OCI-LY1 (cell line): ENCODE measurements around the gene TRAF6.

Experiments used
- H2AFZ ChIP-seq: fragments of 200-600 bp; sonication (generic), shearing (Covaris generic); 2 replicates; pipeline ENCODE4 v1.6.0; 2014; ENCODE audit warnings: antibody characterized with exemption, mild to moderate bottlenecking, low read length
- H3F3A ChIP-seq: fragments of 200-600 bp; sonication (generic), shearing (Covaris generic); 2 replicates; pipeline ENCODE4 v1.6.0; 2014; ENCODE audit warnings: mild to moderate bottlenecking, antibody characterized with exemption, low read length, moderate library complexity; ENCODE audit not compliant: insufficient read depth
- H3K27ac ChIP-seq: fragments of 200-600 bp; sonication (generic); 2 replicates; pipeline ENCODE4 v1.5.1; 2014; ENCODE audit warnings: low read length, mixed run types, mild to moderate bottlenecking, low read depth; ENCODE audit not compliant: poor library complexity, severe bottlenecking
- H3K27me3 ChIP-seq: fragments of 200-600 bp; sonication (generic); 2 replicates; pipeline ENCODE4 v1.6.0; 2014; ENCODE audit warnings: antibody characterized with exemption, mild to moderate bottlenecking, low read length, moderate library complexity; ENCODE audit not compliant: insufficient read depth
- H3K36me3 ChIP-seq: fragments of 200-600 bp; sonication (generic); 2 replicates; pipeline ENCODE4 v1.6.1; 2014; ENCODE audit warnings: mild to moderate bottlenecking, antibody characterized with exemption, low read length, moderate library complexity, mixed read lengths; ENCODE audit not compliant: insufficient read depth
- H3K4me1 ChIP-seq: fragments of 200-600 bp; sonication (generic); 2 replicates; pipeline ENCODE4 v1.5.1; 2014; ENCODE audit warnings: mild to moderate bottlenecking, low read length, moderate library complexity; ENCODE audit not compliant: insufficient read depth, severe bottlenecking
- H3K4me2 ChIP-seq: fragments of 200-600 bp; sonication (generic), shearing (Covaris generic); 2 replicates; pipeline ENCODE4 v1.6.1; 2014; ENCODE audit warnings: low read length
- H3K4me3 ChIP-seq: fragments of 200-600 bp; sonication (generic); 2 replicates; pipeline ENCODE4 v1.5.1; 2014; ENCODE audit warnings: low read length, low read depth, mild to moderate bottlenecking, mixed read lengths; ENCODE audit not compliant: poor library complexity, severe bottlenecking
- H3K79me2 ChIP-seq: fragments of 200-600 bp; shearing (Covaris generic); 2 replicates; pipeline ENCODE4 v1.6.1; 2016; ENCODE audit warnings: mixed run types, low read length, mixed read lengths; ENCODE audit not compliant: insufficient read depth
- H3K9ac ChIP-seq: fragments of 200-600 bp; sonication (generic), shearing (Covaris generic); 2 replicates; pipeline ENCODE4 v1.6.1; 2014; ENCODE audit warnings: mild to moderate bottlenecking, low read length, mixed read lengths
- H3K9me2 ChIP-seq: fragments of 200-600 bp; sonication (generic), shearing (Covaris generic); 2 replicates; pipeline ENCODE4 v1.6.1; 2014; ENCODE audit warnings: low read depth, mild to moderate bottlenecking, low read length, mixed read lengths
- H3K9me3 ChIP-seq: fragments of 200-600 bp; shearing (Covaris generic); 2 replicates; pipeline ENCODE4 v1.6.1; 2014; ENCODE audit warnings: low read length, mixed read lengths
- H4K20me1 ChIP-seq: fragments of 200-600 bp; sonication (generic), shearing (Covaris generic); 2 replicates; pipeline ENCODE4 v1.6.0; 2016; ENCODE audit warnings: mild to moderate bottlenecking, low read length; ENCODE audit not compliant: insufficient read depth
- EZH2 ChIP-seq: fragments of 200-600 bp; sonication (generic), shearing (Covaris generic); IDR thresholded peaks from 2 replicates; pipeline ENCODE4 v1.8.0; 2017; ENCODE audit warnings: borderline replicate concordance, mixed run types, mild to moderate bottlenecking, antibody characterized with exemption, low read length, moderate library complexity, mixed read lengths
- TF ChIP-seq, protein P1 (sequence below): fragments of 200-600 bp; sonication (generic), shearing (Covaris generic); IDR thresholded peaks from 2 replicates; pipeline ENCODE4 v1.5.1; 2017; ENCODE audit warnings: mild to moderate bottlenecking, antibody characterized with exemption, low read length, moderate library complexity, mixed read lengths

The TRAF6 gene

DNA sequence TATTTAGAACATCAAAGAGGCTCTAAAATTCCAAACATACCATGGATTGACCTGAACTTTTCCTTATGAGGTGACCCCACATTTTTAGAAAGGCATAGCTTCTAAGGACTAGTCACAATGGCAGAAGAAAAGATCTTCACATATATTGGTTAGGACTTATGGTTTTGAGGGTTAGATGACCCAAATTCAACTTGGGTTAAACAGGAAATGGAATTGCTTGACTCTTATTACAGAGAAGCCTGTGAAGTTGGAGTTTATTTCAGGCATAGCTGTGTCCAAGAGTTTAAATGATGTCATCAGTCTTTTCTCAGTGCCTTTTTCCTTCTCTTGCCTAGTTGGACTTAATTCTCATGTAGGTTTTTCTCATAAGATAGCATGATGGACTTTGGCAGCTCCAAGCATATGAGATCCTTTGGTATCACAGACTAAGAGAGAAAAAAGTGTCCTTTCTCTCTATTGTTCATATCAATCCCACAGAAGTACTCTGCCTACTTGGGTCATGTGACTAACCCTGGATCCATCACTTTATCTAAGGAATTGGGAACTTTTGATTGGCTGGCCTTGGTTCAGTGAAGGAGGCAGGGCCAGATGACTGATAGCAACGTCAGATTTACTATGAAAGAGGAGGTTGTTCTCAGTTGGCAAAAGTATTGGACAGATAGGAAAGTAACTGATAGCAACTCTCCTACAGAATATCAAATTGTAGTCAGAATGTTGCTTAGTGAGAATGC lies 40.5 kb upstream of the TRAF6 start:
- Histone ChIP-seq H3F3A (no peaks in the 10 kb centered on the region), H3K4me2 (no peak overlapping the region)

DNA sequence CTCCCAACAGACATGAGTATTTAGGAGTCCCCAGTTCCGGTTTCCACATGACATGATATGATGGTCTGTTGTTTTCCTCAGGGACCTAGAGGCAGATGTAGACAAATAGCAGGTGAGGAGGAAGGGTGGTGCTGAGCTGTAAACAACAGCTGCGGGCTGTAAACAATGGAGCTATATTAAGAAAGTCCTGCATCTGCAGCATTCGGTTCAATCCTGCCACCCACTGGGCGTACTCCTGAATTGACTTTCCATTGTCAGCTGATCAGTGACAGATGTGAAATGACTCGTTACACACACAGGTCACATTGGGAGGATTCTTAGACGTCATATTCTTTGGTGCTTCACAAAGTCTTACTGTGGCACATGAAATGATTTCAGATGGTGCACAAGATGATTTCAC lies 30.9 kb upstream of the TRAF6 start:
- Histone ChIP-seq H3K9me2 (no peaks in the 10 kb centered on the region), H3K9ac (no peak overlapping the region), H4K20me1 (no peaks in the 10 kb centered on the region), H3F3A (no peaks in the 10 kb centered on the region), H3K27ac (no peak overlapping the region), H3K36me3 (no peaks in the 10 kb centered on the region), H2AFZ (no peak overlapping the region), H3K4me2 (no peak overlapping the region), H3K4me1 (peaks cover 7% of the 10 kb centered on the region), H3K9me3 (no peaks in the 10 kb centered on the region), H3K79me2 (no peaks in the 10 kb centered on the region), H3K4me3 (no peak overlapping the region), H3K27me3 (no peaks in the 10 kb centered on the region)
- TF ChIP-seq, protein P1, sequence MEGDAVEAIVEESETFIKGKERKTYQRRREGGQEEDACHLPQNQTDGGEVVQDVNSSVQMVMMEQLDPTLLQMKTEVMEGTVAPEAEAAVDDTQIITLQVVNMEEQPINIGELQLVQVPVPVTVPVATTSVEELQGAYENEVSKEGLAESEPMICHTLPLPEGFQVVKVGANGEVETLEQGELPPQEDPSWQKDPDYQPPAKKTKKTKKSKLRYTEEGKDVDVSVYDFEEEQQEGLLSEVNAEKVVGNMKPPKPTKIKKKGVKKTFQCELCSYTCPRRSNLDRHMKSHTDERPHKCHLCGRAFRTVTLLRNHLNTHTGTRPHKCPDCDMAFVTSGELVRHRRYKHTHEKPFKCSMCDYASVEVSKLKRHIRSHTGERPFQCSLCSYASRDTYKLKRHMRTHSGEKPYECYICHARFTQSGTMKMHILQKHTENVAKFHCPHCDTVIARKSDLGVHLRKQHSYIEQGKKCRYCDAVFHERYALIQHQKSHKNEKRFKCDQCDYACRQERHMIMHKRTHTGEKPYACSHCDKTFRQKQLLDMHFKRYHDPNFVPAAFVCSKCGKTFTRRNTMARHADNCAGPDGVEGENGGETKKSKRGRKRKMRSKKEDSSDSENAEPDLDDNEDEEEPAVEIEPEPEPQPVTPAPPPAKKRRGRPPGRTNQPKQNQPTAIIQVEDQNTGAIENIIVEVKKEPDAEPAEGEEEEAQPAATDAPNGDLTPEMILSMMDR = peak; percentile 47
- TF ChIP-seq EZH2 = no peak

More for the DNA sequence above, 40.5 kb upstream of the TRAF6 start:
- Histone ChIP-seq H3K9me3 (no peaks in the 10 kb centered on the region), H3K27ac (no peak overlapping the region), H3K79me2 (no peaks in the 10 kb centered on the region), H2AFZ (no peak overlapping the region), H3K27me3 (no peaks in the 10 kb centered on the region), H3K4me3 (no peak overlapping the region), H3K36me3 (no peaks in the 10 kb centered on the region), H3K9me2 (no peaks in the 10 kb centered on the region), H4K20me1 (no peaks in the 10 kb centered on the region), H3K9ac (no peak overlapping the region), H3K4me1 (no peaks in the 10 kb centered on the region)
- no peak for TF ChIP-seq EZH2
- TF ChIP-seq, protein P1 = no peak

GRCh38 chr11:36534276-36534840 lies 24.3 kb upstream of the TRAF6 start:
- H3K79me2 ChIP-seq = no peaks in the 10 kb centered on the region
- H3K4me3 ChIP-seq = no peak overlapping the region
- no peak overlapping the region for H3K4me2 ChIP-seq
- H3K4me1 ChIP-seq = no peaks in the 10 kb centered on the region
- no peaks in the 10 kb centered on the region for H3K36me3 ChIP-seq
- no peak for TF ChIP-seq EZH2
- TF ChIP-seq, protein P1 = no peak
- no peak overlapping the region for H3K27ac ChIP-seq
- H3F3A ChIP-seq = no peaks in the 10 kb centered on the region
- no peaks in the 10 kb centered on the region for H3K9me3 ChIP-seq
- no peak overlapping the region for H3K9ac ChIP-seq
- no peaks in the 10 kb centered on the region for H3K9me2 ChIP-seq
- no peaks in the 10 kb centered on the region for H3K27me3 ChIP-seq
- no peak overlapping the region for H2AFZ ChIP-seq
- H4K20me1 ChIP-seq = no peaks in the 10 kb centered on the region
